ENCODE data around the gene PIGP. TPM values are rescaled to one million over a fixed set of nuclear protein-coding genes. Genes with fewer than 3 reads are reported as not detected.
A peak's percentile ranks its signal among the peaks of the same experiment; 100 is the strongest.

Gene PIGP
- total and polyA plus RNA-seq, 2 donors (not counting 1 experiment from before 2014, with no cell fraction given), result 15.8 to 22.7 TPM

- Histone ChIP-seq H4K20me1 (ENCODE audit: control insufficient read depth, insufficient read depth, low read length, poor library complexity, severe bottlenecking) (peaks cover 62% of the 10 kb centered on the region), H2AFZ (ENCODE audit: insufficient read depth, low read depth, low read length, poor library complexity, severe bottlenecking) (no peak overlapping the region), H3K4me3 (ENCODE audit: control extremely low read depth in 1 of 5, extremely low read depth in 1 of 5, insufficient read depth in 1 of 5, low read depth in 2 of 5, low read length in 4 of 5) (no peak overlapping the region), H3K9ac (ENCODE audit: low read length) (no peak overlapping the region), H3K27me3 (replicated peaks in 1 of 4; ENCODE audit: control extremely low read depth in 1 of 4, control insufficient read depth in 3 of 4, insufficient read depth in 4 of 4, low read length in 3 of 4) (no peaks in the 10 kb centered on the region), H3K9me3 (ENCODE audit: control extremely low read depth in 1 of 3, control insufficient read depth in 2 of 3, insufficient read depth in 1 of 3, low read length in 2 of 3) (no peaks in the 10 kb centered on the region), H3K4me1 (ENCODE audit: control insufficient read depth in 2 of 2, insufficient read depth in 2 of 2, low read length in 2 of 2) (peaks cover 8 to 10% of the 10 kb centered on the region in 2 donors), H3K79me2 (ENCODE audit: control insufficient read depth, insufficient read depth, low read length) (peaks cover 64% of the 10 kb centered on the region), H3K4me2 (replicated peaks; ENCODE audit: low read depth, low read length, poor library complexity, severe bottlenecking) (no peak overlapping the region), H3K36me3 (replicated peaks in 1 of 2; ENCODE audit: control extremely low read depth in 1 of 2, control insufficient read depth in 1 of 2, extremely low read depth in 1 of 2, insufficient read depth in 2 of 2, low read length in 1 of 2) (peaks cover 0 to 21% of the 10 kb centered on the region in 2 experiments), H3K27ac (ENCODE audit: low read length in 2 of 2) (no peak overlapping the region)
- TF ChIP-seq EZH2 (IDR thresholded peaks at IDR 0.05; ENCODE audit: borderline replicate concordance, insufficient read depth, low read depth, low read length, poor library complexity, severe bottlenecking) (no peak), CTCF (IDR thresholded peaks at IDR 0.05) (no peak)
- WGBS (ENCODE audit: insufficient coverage), result 95% methylated on average over 3 of the region's 3 CpGs
- Mint-ChIP-seq H3K4me1 (peaks cover 22% of the 10 kb centered on the region), H3K9me3 (ENCODE audit: insufficient read depth) (no peaks in the 10 kb centered on the region), H3K27me3 (no peaks in the 10 kb centered on the region), H3K4me3 (no peak overlapping the region), H3K27ac (no peak overlapping the region)
- CTCF ChIA-PET, result no interaction called here
- ATAC-seq (ENCODE audit: low read depth), result no peak
- no peak for DNase-seq
- POLR2A ChIA-PET, result no interaction called here
- intact Hi-C loops (cut with micrococcal nuclease), result no loop called here
These were observed 12.9 kb upstream of the PIGP start for GRCh38 chr21:37085726-37086125.

- Histone ChIP-seq H3K4me1 (ENCODE audit: control insufficient read depth in 2 of 2, insufficient read depth in 2 of 2, low read length in 2 of 2) (peaks cover 8 to 10% of the 10 kb centered on the region in 2 donors), H3K27ac (ENCODE audit: low read length in 2 of 2) (no peak overlapping the region), H3K9ac (ENCODE audit: low read length) (no peak overlapping the region), H3K36me3 (replicated peaks in 1 of 2; ENCODE audit: control extremely low read depth in 1 of 2, control insufficient read depth in 1 of 2, extremely low read depth in 1 of 2, insufficient read depth in 2 of 2, low read length in 1 of 2) (peaks cover 0 to 5% of the 10 kb centered on the region in 2 experiments), H3K4me2 (replicated peaks; ENCODE audit: low read depth, low read length, poor library complexity, severe bottlenecking) (peak overlapping the region; percentile 1), H3K9me3 (ENCODE audit: control extremely low read depth in 1 of 3, control insufficient read depth in 2 of 3, insufficient read depth in 1 of 3, low read length in 2 of 3) (no peaks in the 10 kb centered on the region), H3K27me3 (replicated peaks in 1 of 4; ENCODE audit: control extremely low read depth in 1 of 4, control insufficient read depth in 3 of 4, insufficient read depth in 4 of 4, low read length in 3 of 4) (no peaks in the 10 kb centered on the region), H2AFZ (ENCODE audit: insufficient read depth, low read depth, low read length, poor library complexity, severe bottlenecking) (no peak overlapping the region), H3K79me2 (ENCODE audit: control insufficient read depth, insufficient read depth, low read length) (peaks cover 89% of the 10 kb centered on the region), H3K4me3 (ENCODE audit: control extremely low read depth in 1 of 5, extremely low read depth in 1 of 5, insufficient read depth in 1 of 5, low read depth in 2 of 5, low read length in 4 of 5) (no peak overlapping the region), H4K20me1 (ENCODE audit: control insufficient read depth, insufficient read depth, low read length, poor library complexity, severe bottlenecking) (peaks cover 62% of the 10 kb centered on the region)
- Mint-ChIP-seq H3K4me1 (peaks cover 32% of the 10 kb centered on the region), H3K4me3 (no peak overlapping the region), H3K9me3 (ENCODE audit: insufficient read depth) (peaks cover 2% of the 10 kb centered on the region), H3K27me3 (no peaks in the 10 kb centered on the region), H3K27ac (no peak overlapping the region)
- ChIA-PET POLR2A (no interaction called here), CTCF (interaction anchor here (0.8 kb wide), 1 partner anchor 107 kb away, joined by 4 read pairs; no protein-coding TSS in a partner anchor)
- intact Hi-C loops (cut with micrococcal nuclease), result no loop called here
- ATAC-seq (ENCODE audit: low read depth) (no peak), DNase-seq (no peak)
- no peak for TF ChIP-seq CTCF (IDR thresholded peaks at IDR 0.05)
- no peak for TF ChIP-seq EZH2 (IDR thresholded peaks at IDR 0.05; ENCODE audit: borderline replicate concordance, insufficient read depth, low read depth, low read length, poor library complexity, severe bottlenecking)
These were observed 10.1 kb upstream of the PIGP start for GRCh38 chr21:37082856-37083528.

Data from B cell (primary cell).